Gastrocnemius medialis (tissue), 4 donors: ENCODE results near the gene SEC14L1.

Experiments
- POLR2A ChIP-seq, 2 donors: fragments of 450-650 bp; IDR thresholded peaks; one replicate each; pipeline ENCODE4 v1.6.1; 2017; ENCODE audit warnings: antibody characterized with exemption in 2 of 2, mild to moderate bottlenecking in 2 of 2, moderate library complexity in 2 of 2
- TF ChIP-seq, protein P1 (sequence below), 5 experiments: fragments of 450-650 bp in 3 of 5; fragments of 200-600 bp in 2 of 5; sonication (generic) in 2 of 5; IDR thresholded peaks in 4 of 5; conservative IDR thresholded peaks in 1 of 5; 1 replicate in 4 of 5; 2 replicates in 1 of 5; pipeline ENCODE4 v1.5.1; 2016 to 2019; ENCODE audit warnings: antibody characterized with exemption in 5 of 5, mild to moderate bottlenecking in 3 of 5, moderate library complexity in 3 of 5

DNA sequence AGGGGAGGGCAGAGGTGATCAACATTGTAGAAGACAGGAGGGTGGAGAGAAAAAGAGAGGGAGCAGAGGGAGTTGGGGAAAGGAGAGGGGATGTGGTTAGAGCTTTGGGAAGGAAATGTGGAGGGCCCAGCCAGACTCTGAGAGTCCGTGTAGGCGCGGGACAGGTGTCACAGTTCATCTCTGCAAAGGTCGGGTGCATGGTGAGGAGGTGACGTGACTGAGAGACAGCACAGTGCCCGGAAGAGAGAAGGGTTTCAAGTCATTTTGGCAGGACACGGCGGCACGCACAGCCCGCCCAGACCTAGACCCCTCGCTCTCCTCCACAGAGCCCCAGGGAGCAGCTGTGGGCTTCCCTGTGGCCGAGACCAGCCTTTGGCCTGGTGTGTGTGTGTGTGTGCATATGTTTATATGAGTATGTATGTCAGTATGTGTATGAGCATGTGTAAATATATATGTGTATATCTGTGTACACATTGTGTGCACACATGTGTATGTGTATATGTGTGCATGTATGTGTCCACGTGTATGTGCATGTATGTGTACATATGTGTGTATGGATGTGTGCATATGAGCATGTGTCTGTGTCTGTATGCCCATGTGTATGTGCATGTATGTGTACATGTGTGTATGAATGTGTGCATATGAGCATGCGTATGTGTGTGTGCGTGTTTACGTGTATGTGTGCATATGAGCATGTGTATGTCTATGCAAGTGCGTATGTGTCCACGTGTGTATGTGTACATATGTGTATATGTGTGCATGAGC, 104.6 kb downstream of the SEC14L1 start:
- TF ChIP-seq, protein P1, sequence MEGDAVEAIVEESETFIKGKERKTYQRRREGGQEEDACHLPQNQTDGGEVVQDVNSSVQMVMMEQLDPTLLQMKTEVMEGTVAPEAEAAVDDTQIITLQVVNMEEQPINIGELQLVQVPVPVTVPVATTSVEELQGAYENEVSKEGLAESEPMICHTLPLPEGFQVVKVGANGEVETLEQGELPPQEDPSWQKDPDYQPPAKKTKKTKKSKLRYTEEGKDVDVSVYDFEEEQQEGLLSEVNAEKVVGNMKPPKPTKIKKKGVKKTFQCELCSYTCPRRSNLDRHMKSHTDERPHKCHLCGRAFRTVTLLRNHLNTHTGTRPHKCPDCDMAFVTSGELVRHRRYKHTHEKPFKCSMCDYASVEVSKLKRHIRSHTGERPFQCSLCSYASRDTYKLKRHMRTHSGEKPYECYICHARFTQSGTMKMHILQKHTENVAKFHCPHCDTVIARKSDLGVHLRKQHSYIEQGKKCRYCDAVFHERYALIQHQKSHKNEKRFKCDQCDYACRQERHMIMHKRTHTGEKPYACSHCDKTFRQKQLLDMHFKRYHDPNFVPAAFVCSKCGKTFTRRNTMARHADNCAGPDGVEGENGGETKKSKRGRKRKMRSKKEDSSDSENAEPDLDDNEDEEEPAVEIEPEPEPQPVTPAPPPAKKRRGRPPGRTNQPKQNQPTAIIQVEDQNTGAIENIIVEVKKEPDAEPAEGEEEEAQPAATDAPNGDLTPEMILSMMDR (IDR thresholded peaks at IDR 0.05 in 4 of 5, conservative IDR thresholded peaks at IDR 0.05 in 1 of 5), result no peak
- TF ChIP-seq POLR2A (IDR thresholded peaks at IDR 0.05), result no peak
